Left lung (tissue), 10 donors: ENCODE measurements around the gene TSPAN5. TPM values are rescaled to one million over a fixed set of nuclear protein-coding genes. Genes with fewer than 3 reads are reported as not detected.

Experiments used
- ATAC-seq: fragments of 200-7000 bp; cut with Tn5 transposase; one replicate; pipeline ENCODE4 v1.9.1; 2020; ENCODE audit warnings: moderate library complexity
- DNase-seq, 4 donors: peaks; one replicate each; pipeline ENCODE4 v3.0.0-alpha.2; 2013 to 2020
- H3K27ac ChIP-seq, 2 donors: fragments of 200-600 bp; sonication (generic) in 1 of 2; one replicate each; pipeline versions ENCODE4 v1.5.0 to v1.8.0; 2020 to 2021
- H3K27me3 ChIP-seq, 2 donors: fragments of 200-600 bp; sonication (generic) in 1 of 2; one replicate each; pipeline versions ENCODE4 v1.5.0 to v1.8.0; 2020 to 2021
- H3K36me3 ChIP-seq, 2 donors: fragments of 200-600 bp; sonication (generic) in 1 of 2; one replicate each; pipeline versions ENCODE4 v1.5.0 to v1.8.0; 2020 to 2021
- H3K4me1 ChIP-seq, 2 donors: fragments of 200-600 bp; one replicate each; pipeline ENCODE4 v1.8.0; 2021
- H3K4me3 ChIP-seq, 2 donors: fragments of 200-600 bp; sonication (generic) in 1 of 2; one replicate each; pipeline versions ENCODE4 v1.5.0 to v1.8.0; 2020 to 2021; ENCODE audit warnings: mild to moderate bottlenecking in 1 of 2
- H3K9me3 ChIP-seq, 2 donors: fragments of 200-600 bp; sonication (generic) in 1 of 2; one replicate each; pipeline versions ENCODE4 v1.5.0 to v1.8.0; 2020 to 2021
- CTCF ChIP-seq, 2 donors: fragments of 200-600 bp; sonication (generic) in 1 of 2; IDR thresholded peaks; one replicate each; pipeline versions ENCODE4 v1.5.0 to v1.8.0; 2021; ENCODE audit warnings: antibody characterized with exemption in 2 of 2
- intact Hi-C, 2 donors: fragments of 100-400 bp; cut with DNase I; formaldehyde crosslinking; loops; one replicate each; pipeline versions ENCODE4 v1.11.2 to v1.14.2; 2022
- polyA plus RNA-seq, 6 donors: library from polyadenylated mRNA; unstranded; fragments of 120-200 nt; gene quantifications; one replicate each; pipeline ENCODE4 v1.2.1, GENCODE V29; 2013; ENCODE audit not compliant: insufficient read length in 6 of 6
- total RNA-seq, 2 donors: library from RNA; stranded (reverse); fragmentation: NEBNext Ultra II Directional; extraction: Animal tissue kit (Norgen Biotek cat#: 25700); gene quantifications; one replicate each; pipeline ENCODE4 v1.2.1, GENCODE V29; 2021
- donor health status: DM: no; HTN: yes; CAD: no.
- donor health status: DM: no; HTN: no; CAD: no.

Gene TSPAN5
- total and polyA plus RNA-seq, 8 donors, result 11.9 to 36.5 (median 31.7) TPM

GRCh38 chr4:98546910-98547594 lies 111.4 kb downstream of the TSPAN5 start:
- Histone ChIP-seq H3K4me1 (no peaks in the 10 kb centered on the region), H3K9me3 (no peaks in the 10 kb centered on the region), H3K36me3 (no peaks in the 10 kb centered on the region), H3K4me3 (peak overlapping the region; percentile 2 to 13), H3K27ac (peak overlapping the region in 1 of 2 donors; percentile 28), H3K27me3 (no peaks in the 10 kb centered on the region)
- no peak for TF ChIP-seq CTCF (IDR thresholded peaks at IDR 0.05)
- ATAC-seq, result peak; percentile 58
- intact Hi-C loops, result no loop called here
- DNase-seq, result peak in 2 of 4 donors; percentile 56 to 73

- TF ChIP-seq CTCF (IDR thresholded peaks at IDR 0.05), result no peak
- intact Hi-C loops, result no loop called here
- no peaks in the 10 kb centered on the region for H3K36me3 ChIP-seq
- H3K27ac ChIP-seq, result no peak overlapping the region
- no peak for DNase-seq
- no peaks in the 10 kb centered on the region for H3K4me1 ChIP-seq
- no peak for ATAC-seq
- H3K27me3 ChIP-seq, result no peaks in the 10 kb centered on the region
- H3K4me3 ChIP-seq, result no peak overlapping the region
- no peaks in the 10 kb centered on the region for H3K9me3 ChIP-seq
Observed at GRCh38 chr4:98544818-98545414, 113.5 kb downstream of the TSPAN5 start.

- intact Hi-C loops, result no loop called here
- Histone ChIP-seq H3K4me1 (no peaks in the 10 kb centered on the region), H3K4me3 (no peak overlapping the region), H3K9me3 (no peaks in the 10 kb centered on the region), H3K27ac (no peak overlapping the region), H3K27me3 (no peaks in the 10 kb centered on the region), H3K36me3 (no peaks in the 10 kb centered on the region)
- no peak for TF ChIP-seq CTCF (IDR thresholded peaks at IDR 0.05)
- DNase-seq (no peak), ATAC-seq (no peak)
Observed at GRCh38 chr4:98544141-98544817, 114.1 kb downstream of the TSPAN5 start.

GRCh38 chr4:98542011-98542410 lies 116.4 kb downstream of the TSPAN5 start:
- intact Hi-C loops, result no loop called here
- Histone ChIP-seq H3K36me3 (no peaks in the 10 kb centered on the region), H3K4me3 (no peak overlapping the region), H3K27me3 (no peaks in the 10 kb centered on the region), H3K27ac (no peak overlapping the region), H3K9me3 (no peaks in the 10 kb centered on the region), H3K4me1 (no peaks in the 10 kb centered on the region)
- no peak for TF ChIP-seq CTCF (IDR thresholded peaks at IDR 0.05)
- ATAC-seq (no peak), DNase-seq (no peak)

GRCh38 chr4:98540803-98541202 lies 117.6 kb downstream of the TSPAN5 start:
- no peaks in the 10 kb centered on the region for H3K4me1 ChIP-seq
- intact Hi-C loops, result no loop called here
- TF ChIP-seq CTCF (IDR thresholded peaks at IDR 0.05), result no peak
- DNase-seq (no peak), ATAC-seq (no peak)
- no peaks in the 10 kb centered on the region for H3K36me3 ChIP-seq
- no peak overlapping the region for H3K27ac ChIP-seq
- H3K9me3 ChIP-seq, result no peaks in the 10 kb centered on the region
- H3K4me3 ChIP-seq, result no peak overlapping the region
- no peaks in the 10 kb centered on the region for H3K27me3 ChIP-seq
